OCI-LY1 (cell line): Measurements from ENCODE around the gene TBX15.

Experiments used
- EZH2 ChIP-seq: fragments of 200-600 bp; sonication (generic), shearing (Covaris generic); IDR thresholded peaks from 2 replicates; pipeline ENCODE4 v1.8.0; 2017; ENCODE audit warnings: borderline replicate concordance, mixed run types, mild to moderate bottlenecking, antibody characterized with exemption, low read length, moderate library complexity, mixed read lengths
- TF ChIP-seq, protein P1 (sequence below): fragments of 200-600 bp; sonication (generic), shearing (Covaris generic); IDR thresholded peaks from 2 replicates; pipeline ENCODE4 v1.5.1; 2017; ENCODE audit warnings: mild to moderate bottlenecking, antibody characterized with exemption, low read length, moderate library complexity, mixed read lengths

DNA sequence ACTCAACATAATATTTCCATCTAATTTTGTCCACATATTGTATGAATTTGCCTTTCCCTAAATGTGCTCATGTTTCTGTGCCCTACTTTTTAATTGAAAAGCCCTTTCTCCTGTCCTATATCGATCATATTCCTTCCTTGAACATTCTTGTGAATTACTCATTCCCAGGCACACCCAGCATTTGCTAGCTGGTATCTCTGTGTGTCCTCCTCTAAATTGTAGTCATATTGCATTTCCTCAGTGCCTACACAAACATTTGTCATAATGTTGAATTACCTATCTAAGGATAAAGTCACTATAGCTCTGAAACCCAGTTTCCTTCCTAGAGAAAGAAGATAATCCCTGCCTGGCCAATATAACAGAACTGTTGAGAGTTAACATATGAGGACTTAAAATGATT, 39.6 kb upstream of the TBX15 start:
- TF ChIP-seq, protein P1, sequence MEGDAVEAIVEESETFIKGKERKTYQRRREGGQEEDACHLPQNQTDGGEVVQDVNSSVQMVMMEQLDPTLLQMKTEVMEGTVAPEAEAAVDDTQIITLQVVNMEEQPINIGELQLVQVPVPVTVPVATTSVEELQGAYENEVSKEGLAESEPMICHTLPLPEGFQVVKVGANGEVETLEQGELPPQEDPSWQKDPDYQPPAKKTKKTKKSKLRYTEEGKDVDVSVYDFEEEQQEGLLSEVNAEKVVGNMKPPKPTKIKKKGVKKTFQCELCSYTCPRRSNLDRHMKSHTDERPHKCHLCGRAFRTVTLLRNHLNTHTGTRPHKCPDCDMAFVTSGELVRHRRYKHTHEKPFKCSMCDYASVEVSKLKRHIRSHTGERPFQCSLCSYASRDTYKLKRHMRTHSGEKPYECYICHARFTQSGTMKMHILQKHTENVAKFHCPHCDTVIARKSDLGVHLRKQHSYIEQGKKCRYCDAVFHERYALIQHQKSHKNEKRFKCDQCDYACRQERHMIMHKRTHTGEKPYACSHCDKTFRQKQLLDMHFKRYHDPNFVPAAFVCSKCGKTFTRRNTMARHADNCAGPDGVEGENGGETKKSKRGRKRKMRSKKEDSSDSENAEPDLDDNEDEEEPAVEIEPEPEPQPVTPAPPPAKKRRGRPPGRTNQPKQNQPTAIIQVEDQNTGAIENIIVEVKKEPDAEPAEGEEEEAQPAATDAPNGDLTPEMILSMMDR = no peak
- TF ChIP-seq EZH2 = no peak
